ENCODE measurements around the gene EFHC2.
"Not testable (repeated sequence)": the region's sequence is repeated elsewhere in the genome, so short reads cannot be mapped to it uniquely, and the experiment has no call there.

Gene EFHC2

GRCh38 chrX:44234116-44234515, 109.4 kb downstream of the EFHC2 start:
- no peak for DNase-seq (ENCODE audit: low read depth)

- no peak for DNase-seq (ENCODE audit: low read depth)
Observed at GRCh38 chrX:44232081-44232480, 111.4 kb downstream of the EFHC2 start.

- DNase-seq (ENCODE audit: low read depth) = no peak
Observed at GRCh38 chrX:44228621-44229020, 114.9 kb downstream of the EFHC2 start.

- DNase-seq (ENCODE audit: low read depth) = no peak
Observed at GRCh38 chrX:44227991-44228390, 115.5 kb downstream of the EFHC2 start.

- DNase-seq (ENCODE audit: low read depth) = no peak
Observed at GRCh38 chrX:44225667-44226066, 117.8 kb downstream of the EFHC2 start.

GRCh38 chrX:44224760-44225159, 118.7 kb downstream of the EFHC2 start:
- DNase-seq (ENCODE audit: low read depth) = no peak

- peak; percentile 3 for DNase-seq (ENCODE audit: low read depth)
Observed at GRCh38 chrX:44223150-44223549, 120.3 kb downstream of the EFHC2 start.

- no peak for DNase-seq (ENCODE audit: low read depth)
Observed at GRCh38 chrX:44218465-44218864, 125.0 kb downstream of the EFHC2 start.

GRCh38 chrX:44216171-44216570, 127.3 kb downstream of the EFHC2 start:
- no peak for DNase-seq (ENCODE audit: low read depth)

- no peak for DNase-seq (ENCODE audit: low read depth)
Observed at GRCh38 chrX:44203791-44204190, 139.7 kb downstream of the EFHC2 start.

GRCh38 chrX:44202596-44202995, 140.9 kb downstream of the EFHC2 start:
- DNase-seq (ENCODE audit: low read depth) = no peak

GRCh38 chrX:44189116-44189515, 154.4 kb downstream of the EFHC2 start:
- no peak for DNase-seq (ENCODE audit: low read depth)

GRCh38 chrX:44187915-44188314, 155.6 kb downstream of the EFHC2 start:
- not testable (repeated sequence) for DNase-seq (ENCODE audit: low read depth)

- DNase-seq (ENCODE audit: low read depth) = no peak
Observed at GRCh38 chrX:44183329-44183728, 160.1 kb downstream of the EFHC2 start.

GRCh38 chrX:44178274-44179053, 165.0 kb downstream of the EFHC2 start:
- DNase-seq (ENCODE audit: low read depth) = no peak

- no peak for DNase-seq (ENCODE audit: low read depth)
Observed at GRCh38 chrX:44175455-44175854, 168.0 kb downstream of the EFHC2 start.

- DNase-seq (ENCODE audit: low read depth) = no peak
Observed at GRCh38 chrX:44174061-44174460, 169.4 kb downstream of the EFHC2 start.

GRCh38 chrX:44173219-44173618, 170.3 kb downstream of the EFHC2 start:
- DNase-seq (ENCODE audit: low read depth) = no peak

GRCh38 chrX:44167116-44167515, 176.4 kb downstream of the EFHC2 start:
- DNase-seq (ENCODE audit: low read depth) = no peak

- DNase-seq (ENCODE audit: low read depth) = no peak
Observed at GRCh38 chrX:44162964-44163475, 180.5 kb downstream of the EFHC2 start.

GRCh38 chrX:44157858-44158257, 185.6 kb downstream of the EFHC2 start:
- DNase-seq (ENCODE audit: low read depth) = no peak

- DNase-seq (ENCODE audit: low read depth) = no peak
Observed at GRCh38 chrX:44157283-44157682, 186.2 kb downstream of the EFHC2 start.

GRCh38 chrX:44156726-44157125, 186.7 kb downstream of the EFHC2 start:
- no peak for DNase-seq (ENCODE audit: low read depth)

GRCh38 chrX:44155126-44155525, 188.3 kb downstream of the EFHC2 start:
- DNase-seq (ENCODE audit: low read depth) = no peak
